ENCODE measurements around the gene OR2M7. TPM values are rescaled to one million over a fixed set of nuclear protein-coding genes. Genes with fewer than 3 reads are reported as not detected.
"Not testable (repeated sequence)": the region's sequence is repeated elsewhere in the genome, so short reads cannot be mapped to it uniquely, and the experiment has no call there.

OR2M7 gene
- total RNA-seq: not detected

GRCh38 chr1:248324468-248324867 lies at the start of gene OR2M7:
Gene OR2M7 (minus strand): TSS chr1:248324568. CDS start chr1:248324568, 0 bp downstream.
- DNase-seq: no peak

- no peak for DNase-seq
These were observed 49.4 kb upstream of the OR2M7 start for GRCh38 chr1:248373761-248374160.

GRCh38 chr1:248372394-248372793 lies 48.0 kb upstream of the OR2M7 start:
- DNase-seq: no peak

GRCh38 chr1:248366609-248367008 lies 42.2 kb upstream of the OR2M7 start:
- DNase-seq: no peak

GRCh38 chr1:248361121-248361715 lies 36.9 kb upstream of the OR2M7 start, which contains the start of gene OR2T4:
Gene OR2T4 (plus strand): TSS chr1:248361665. CDS start chr1:248361665, 0 bp downstream.
- no peak for DNase-seq

GRCh38 chr1:248359415-248359814 lies 35.0 kb upstream of the OR2M7 start:
- DNase-seq: no peak

GRCh38 chr1:248348475-248348874 lies 24.1 kb upstream of the OR2M7 start, which contains the start of gene OR14C36:
Gene OR14C36 (plus strand): TSS chr1:248348775. CDS start chr1:248348775, 0 bp downstream.
- no peak for DNase-seq

GRCh38 chr1:248343451-248343850 lies 19.1 kb upstream of the OR2M7 start:
- no peak for DNase-seq

- no peak for DNase-seq
These were observed 7.6 kb downstream of the OR2M7 start for GRCh38 chr1:248316796-248317195.

- DNase-seq: not testable (repeated sequence)
These were observed 17.6 kb downstream of the OR2M7 start for GRCh38 chr1:248306740-248307139.

- no peak for DNase-seq
These were observed 18.3 kb downstream of the OR2M7 start for GRCh38 chr1:248306103-248306502.

- DNase-seq: not testable (repeated sequence)
These were observed 18.7 kb downstream of the OR2M7 start for GRCh38 chr1:248305672-248306071.

GRCh38 chr1:248303324-248303723 lies 21.0 kb downstream of the OR2M7 start, which contains the start of gene OR2T12:
Gene OR2T12 (minus strand): TSS chr1:248303424. CDS start chr1:248295578, 7,846 bp downstream.
- no peak for DNase-seq

GRCh38 chr1:248288391-248288790 lies 36.0 kb downstream of the OR2M7 start:
- no peak for DNase-seq

- no peak for DNase-seq
These were observed 46.5 kb downstream of the OR2M7 start, which contains the start of gene OR2T33 for GRCh38 chr1:248277876-248278275. Gene OR2T33 (minus strand): TSS chr1:248277976. CDS start chr1:248273814, 4,162 bp downstream.

Other genes with a start within 250 kb of the OR2M7 start
- gene OR2L13, start 229.4 kb downstream of the OR2M7 start, total RNA-seq: not detected
- not detected for gene OR2M5, start 179.4 kb downstream of the OR2M7 start, total RNA-seq
- gene OR2M2, start 149.7 kb downstream of the OR2M7 start, total RNA-seq: not detected
- not detected for gene OR2M3, start 127.3 kb downstream of the OR2M7 start, total RNA-seq
- gene OR2M4, start 93.2 kb downstream of the OR2M7 start, total RNA-seq: not detected
- not detected for gene OR2T33, start 46.6 kb downstream of the OR2M7 start, total RNA-seq
- gene OR2T12, start 21.1 kb downstream of the OR2M7 start, total RNA-seq: not detected
- gene OR14C36, start 24.2 kb upstream of the OR2M7 start, total RNA-seq: not detected
- not detected for gene OR2T4, start 37.1 kb upstream of the OR2M7 start, total RNA-seq
- gene OR2T6, start 51.2 kb upstream of the OR2M7 start, total RNA-seq: not detected
- not detected for gene OR2T1, start 78.5 kb upstream of the OR2M7 start, total RNA-seq
- not detected for gene OR2T2, start 121.1 kb upstream of the OR2M7 start, total RNA-seq
- not detected for gene OR2T3, start 148.8 kb upstream of the OR2M7 start, total RNA-seq
- not detected for gene OR2T5, start 164.0 kb upstream of the OR2M7 start, total RNA-seq
- not detected for gene OR2G6, start 183.5 kb upstream of the OR2M7 start, total RNA-seq
- gene OR2T29, start 238.2 kb upstream of the OR2M7 start, total RNA-seq: not detected

Data from tongue (tissue), 2 donors.